ENCODE results near the gene ZNF724. TPM values are rescaled to one million over a fixed set of nuclear protein-coding genes. Genes with fewer than 3 reads are reported as not detected.

The ZNF724 gene
- total RNA-seq (2012; rRNA removed) (18.3 and 20.1 TPM in 2 replicates), polyA plus RNA-seq (2012; rRNA removed) (1.0 and 1.8 TPM in 2 replicates), Bru-seq, nascent RNA (percentile 68 among the genes with signal in this experiment), BruChase-seq, experiment 1, labeled RNA remaining after a 6-hour chase (percentile 69 among the genes with signal in this experiment), BruChase-seq, experiment 2, labeled RNA remaining after a 2-hour chase (percentile 85 among the genes with signal in this experiment)
- 0.56 and 0.57 TPM in 2 replicates for polyA plus RNA-seq (2012; cell fraction: cytosol; rRNA removed)
- polyA plus RNA-seq (2012; cell fraction: nucleus; rRNA removed; ENCODE audit: low replicate concordance), result 0.13 and 0.91 TPM in 2 replicates
- long read RNA-seq, partial matches to known transcripts, result 0 of 1 reads
- long read RNA-seq, other reads (novel, unspliced or antisense), result 0 of 1 reads

DNA sequence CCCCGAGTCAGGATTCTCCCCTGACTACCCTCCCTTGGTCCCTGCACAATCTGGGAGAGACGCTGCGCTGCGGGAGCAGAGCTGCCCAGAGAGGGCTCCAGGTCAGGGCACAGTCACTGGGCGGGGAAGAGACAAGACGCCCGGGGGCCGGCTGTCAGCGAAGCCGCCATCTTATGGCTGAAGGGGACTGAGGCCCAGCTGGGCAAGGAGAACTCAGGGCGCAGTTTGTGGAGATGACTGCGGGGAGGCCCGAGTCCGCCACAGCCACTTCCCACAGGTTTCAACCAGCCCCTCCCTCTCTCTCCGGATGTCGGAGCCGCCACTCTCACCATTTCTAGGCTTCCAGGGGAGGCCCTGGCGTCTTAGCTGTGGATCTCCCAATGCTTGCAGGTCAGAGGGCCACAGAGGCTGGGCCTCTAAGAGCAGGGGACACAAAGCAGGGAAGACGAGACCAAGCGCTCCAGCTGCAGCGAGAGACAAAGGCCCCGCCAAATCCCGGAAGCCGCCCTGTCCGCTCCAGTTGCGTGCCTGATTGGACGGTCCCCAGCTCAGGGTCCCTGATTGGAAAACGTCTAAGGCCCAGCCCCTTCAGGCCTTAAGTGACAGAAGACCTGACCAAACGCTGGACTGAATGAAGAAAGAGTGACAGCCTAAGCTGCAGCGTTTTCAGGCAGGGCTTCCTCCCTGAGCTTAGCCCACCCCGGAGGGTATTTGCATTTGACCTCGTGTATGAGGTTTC is at the start of gene ZNF724:
Gene ZNF724, minus strand, starts transcription at position 484 of the 739 bp plus-strand sequence. Its CDS starts 152 bp downstream, at position 332.
- DNase-seq (peak; percentile 97), ATAC-seq (ENCODE audit: low read depth) (peak; percentile 100)
- POLR2A ChIA-PET (ENCODE audit: unreplicated experiment), result interaction anchor here (0.6 kb wide), 1 partner anchor 894 kb away, joined by 6 read pairs; no protein-coding TSS in a partner anchor
- Histone ChIP-seq H3K4ac (ENCODE audit: low read depth, low read length) (peak within 1 kb of the TSS; percentile 7; the same call in 1 of the 2 replicates), H3K18ac (ENCODE audit: low read depth, low read length) (no peak within 1 kb of the TSS), H4K20me1 (ENCODE audit: insufficient read depth, low read length) (no peaks in the 10 kb centered on the region), H2BK120ac (ENCODE audit: low read depth, low read length) (no peak within 1 kb of the TSS), H2BK15ac (ENCODE audit: low read depth, low read length) (no peak within 1 kb of the TSS), H3K56ac (ENCODE audit: extremely low read depth, insufficient read depth, low read length) (peak within 1 kb of the TSS; percentile 16; the same call in 1 of the 2 replicates), H3K4me2 (ENCODE audit: low read depth, low read length) (peak within 1 kb of the TSS; percentile 64), H2BK5ac (ENCODE audit: low read depth, low read length, poor library complexity, severe bottlenecking) (no peak within 1 kb of the TSS), H3K9me1 (ENCODE audit: insufficient read depth, low read length) (no peaks in the 10 kb centered on the region), H3K4me1 (ENCODE audit: control insufficient read depth, insufficient read depth, low read length) (no peaks in the 10 kb centered on the region), H2AK5ac (ENCODE audit: low read depth, low read length) (no peak within 1 kb of the TSS), H3K79me1 (ENCODE audit: low read depth in 1 of 2, low read length in 2 of 2) (no peaks in the 10 kb centered on the region; a peak in 3 of 4 replicates), H3K9ac (ENCODE audit: low read depth, low read length) (peak within 1 kb of the TSS; percentile 46), H3K4me3 (ENCODE audit: insufficient read depth, low read depth, low read length) (peak within 1 kb of the TSS; percentile 65), H4K5ac (ENCODE audit: low read depth, low read length) (no peak within 1 kb of the TSS), H3K27ac (ENCODE audit: insufficient read depth, low read length) (peak within 1 kb of the TSS; percentile 38), H2AFZ (replicated peaks; ENCODE audit: low read length, poor library complexity) (peak within 1 kb of the TSS; percentile 93), H3K9me3 (ENCODE audit: control insufficient read depth, insufficient read depth, low read length) (no peaks in the 10 kb centered on the region), H3K36me3 (ENCODE audit: control insufficient read depth, insufficient read depth, low read length) (peaks cover 2% of the 10 kb centered on the region; the same call in 1 of the 2 replicates), H2AK9ac (replicated peaks; ENCODE audit: low read depth, low read length, poor library complexity) (peak within 1 kb of the TSS; percentile 9), H4K91ac (ENCODE audit: insufficient read depth, low read depth, low read length) (no peak within 1 kb of the TSS), H3K14ac (replicated peaks; ENCODE audit: low read depth, low read length) (no peak within 1 kb of the TSS), H4K8ac (ENCODE audit: low read depth in 2 of 2, low read length in 2 of 2) (peak within 1 kb of the TSS; percentile 35 to 70; a peak in 3 of 4 replicates), H2BK20ac (ENCODE audit: low read depth, low read length) (no peak within 1 kb of the TSS), H3K23ac (ENCODE audit: low read depth, low read length) (no peak within 1 kb of the TSS), H3K27me3 (ENCODE audit: control insufficient read depth, insufficient read depth, low read length) (no peaks in the 10 kb centered on the region)
- WGBS, 2 experiments (ENCODE audit: extremely low coverage in 2 of 2, insufficient read length in 1 of 2), result no CpG with 5 or more reads among the region's 32 CpGs
- dilution Hi-C loops (cut with HindIII; ENCODE audit: low sequenced_read_pairs, unreplicated experiment), result no loop called here
- in situ Hi-C loops (cut with MboI; ENCODE audit: low sequenced_read_pairs), result loop anchor here (25.0 kb wide), 1 partner anchor 787 kb away; no protein-coding TSS in a partner anchor
- intact Hi-C loops (cut with micrococcal nuclease), result loop anchor here (10.0 kb wide), 1 partner anchor 135 kb away; the partner anchor contains the start of gene ZNF730
- BruUV-seq (replicated peaks), result no TSS peak
- peak; percentile 2; the same call in 1 of the 2 replicates for TF ChIP-seq FOS (IDR thresholded peaks at IDR 0.05; ENCODE audit: low read depth, low read length)
- 0 out of 2 replicates have a peak, but pooled peaks have one; percentile 18 for TF ChIP-seq MAZ (IDR thresholded peaks at IDR 0.05; ENCODE audit: borderline replicate concordance, low read depth, low read length)
- TF ChIP-seq MXI1 (IDR thresholded peaks at IDR 0.05; ENCODE audit: borderline replicate concordance, low read depth, low read length), result no peak
- CTCF ChIA-PET, result no interaction called here

All from IMR-90 (cell line).